Measurements from ENCODE around the gene TOR2A. TPM values are rescaled to one million over a fixed set of nuclear protein-coding genes. Genes with fewer than 3 reads are reported as not detected.

TOR2A gene
- polyA plus RNA-seq, 1 donor (not counting 4 experiments of a cell fraction or from before 2014, with no cell fraction given), result 2.3 TPM

GRCh38 chr9:127773272-127773671, 38.2 kb upstream of the TOR2A start:
- Histone ChIP-seq H3K4me1 (ENCODE audit: control insufficient read depth, extremely low read depth, insufficient read depth, low read length) (peaks cover 10% of the 10 kb centered on the region), H3K9me1 (ENCODE audit: control insufficient read depth, extremely low read depth, insufficient read depth, low read length) (no peaks in the 10 kb centered on the region), H3K79me2 (ENCODE audit: control insufficient read depth, insufficient read depth, low read length) (no peaks in the 10 kb centered on the region), H3K27me3 (ENCODE audit: control insufficient read depth, extremely low read depth, insufficient read depth, low read length) (no peaks in the 10 kb centered on the region), H3K27ac (ENCODE audit: control insufficient read depth, insufficient read depth, low read length) (no peak overlapping the region), H4K20me1 (ENCODE audit: control insufficient read depth, extremely low read depth, insufficient read depth, low read length) (no peaks in the 10 kb centered on the region), H3K4me3 (ENCODE audit: control insufficient read depth in 2 of 3, extremely low read depth in 1 of 3, insufficient read depth in 2 of 3, low read depth in 1 of 3, low read length in 3 of 3) (no peak overlapping the region), H3K36me3 (ENCODE audit: control insufficient read depth in 2 of 2, extremely low read depth in 1 of 2, insufficient read depth in 2 of 2, low read length in 2 of 2) (no peaks in the 10 kb centered on the region), H2AFZ (ENCODE audit: control insufficient read depth, low read length) (no peak overlapping the region), H3K9ac (ENCODE audit: control insufficient read depth, extremely low read depth, insufficient read depth, low read length) (no peak overlapping the region), H3K4me2 (ENCODE audit: control insufficient read depth, extremely low read depth, insufficient read depth, low read depth, low read length) (no peak overlapping the region), H3K9me3 (ENCODE audit: control insufficient read depth, low read depth, low read length) (no peaks in the 10 kb centered on the region)
- DNase-seq (ENCODE audit: low read depth, low spot score), result no peak
- no peak for FAIRE-seq
- no peak for TF ChIP-seq CTCF (optimal IDR thresholded peaks at IDR 0.05 in 1 of 3, IDR thresholded peaks at IDR 0.05 in 1 of 3, conservative IDR thresholded peaks at IDR 0.05 in 1 of 3; ENCODE audit: extremely low read depth in 1 of 3, insufficient read depth in 2 of 3, low read length in 3 of 3)
- no peak for TF ChIP-seq EZH2 (IDR thresholded peaks at IDR 0.05; ENCODE audit: low read length)
- dilution Hi-C loops (cut with MboI; ENCODE audit: extremely low pct_ligation_motif_present, low sequenced_read_pairs), result no loop called here

GRCh38 chr9:127772603-127773002, 37.5 kb upstream of the TOR2A start:
- FAIRE-seq, result no peak
- H3K36me3 ChIP-seq (ENCODE audit: control insufficient read depth in 2 of 2, extremely low read depth in 1 of 2, insufficient read depth in 2 of 2, low read length in 2 of 2), result no peaks in the 10 kb centered on the region
- no peaks in the 10 kb centered on the region for H4K20me1 ChIP-seq (ENCODE audit: control insufficient read depth, extremely low read depth, insufficient read depth, low read length)
- no peak overlapping the region for H3K27ac ChIP-seq (ENCODE audit: control insufficient read depth, insufficient read depth, low read length)
- no peaks in the 10 kb centered on the region for H3K27me3 ChIP-seq (ENCODE audit: control insufficient read depth, extremely low read depth, insufficient read depth, low read length)
- H3K79me2 ChIP-seq (ENCODE audit: control insufficient read depth, insufficient read depth, low read length), result no peaks in the 10 kb centered on the region
- peaks cover 10% of the 10 kb centered on the region for H3K4me1 ChIP-seq (ENCODE audit: control insufficient read depth, extremely low read depth, insufficient read depth, low read length)
- H3K4me2 ChIP-seq (ENCODE audit: control insufficient read depth, extremely low read depth, insufficient read depth, low read depth, low read length), result no peak overlapping the region
- dilution Hi-C loops (cut with MboI; ENCODE audit: extremely low pct_ligation_motif_present, low sequenced_read_pairs), result no loop called here
- H2AFZ ChIP-seq (ENCODE audit: control insufficient read depth, low read length), result no peak overlapping the region
- DNase-seq (ENCODE audit: low read depth, low spot score), result no peak
- no peaks in the 10 kb centered on the region for H3K9me3 ChIP-seq (ENCODE audit: control insufficient read depth, low read depth, low read length)
- no peak overlapping the region for H3K9ac ChIP-seq (ENCODE audit: control insufficient read depth, extremely low read depth, insufficient read depth, low read length)
- no peaks in the 10 kb centered on the region for H3K9me1 ChIP-seq (ENCODE audit: control insufficient read depth, extremely low read depth, insufficient read depth, low read length)
- no peak overlapping the region for H3K4me3 ChIP-seq (ENCODE audit: control insufficient read depth in 2 of 3, extremely low read depth in 1 of 3, insufficient read depth in 2 of 3, low read depth in 1 of 3, low read length in 3 of 3)
- no peak for TF ChIP-seq CTCF (optimal IDR thresholded peaks at IDR 0.05 in 1 of 3, IDR thresholded peaks at IDR 0.05 in 1 of 3, conservative IDR thresholded peaks at IDR 0.05 in 1 of 3; ENCODE audit: extremely low read depth in 1 of 3, insufficient read depth in 2 of 3, low read length in 3 of 3)
- TF ChIP-seq EZH2 (IDR thresholded peaks at IDR 0.05; ENCODE audit: low read length), result no peak
